ENCODE results near the gene DRG2. TPM values are rescaled to one million over a fixed set of nuclear protein-coding genes. Genes with fewer than 3 reads are reported as not detected.
A peak's percentile ranks its signal among the peaks of the same experiment; 100 is the strongest.

The DRG2 gene
- total and polyA plus RNA-seq, 9 of the 15 experiments (the other 6 are each of a cell fraction or from before 2014, with no cell fraction given): 6.6 to 36.7 (median 26.1) TPM

- no peak overlapping the region for H2AFZ ChIP-seq (ENCODE audit: low read depth, low read length)
- H3K9me3 ChIP-seq (replicated peaks; ENCODE audit: control insufficient read depth, insufficient read depth, low read depth, low read length): no peaks in the 10 kb centered on the region
- intact Hi-C loops (cut with micrococcal nuclease): loop anchor here (10.0 kb wide), 1 partner anchor 180 kb away; no protein-coding TSS in a partner anchor
- ATAC-seq (no peak), FAIRE-seq (no peak), DNase-seq (ENCODE audit: extremely low read depth in 1 of 4, low spot score in 3 of 4) (no peak)
- no peak overlapping the region for H3K9ac ChIP-seq (ENCODE audit: insufficient read depth in 1 of 2, low read depth in 2 of 2, low read length in 2 of 2)
- no peaks in the 10 kb centered on the region for H3K27me3 ChIP-seq (ENCODE audit: control insufficient read depth in 2 of 2, insufficient read depth in 2 of 2, low read length in 2 of 2)
- H3K9me1 ChIP-seq (ENCODE audit: control insufficient read depth, insufficient read depth, low read length): no peaks in the 10 kb centered on the region
- peaks cover 4% of the 10 kb centered on the region; the same call in 1 of the 2 replicates for H4K20me1 ChIP-seq (replicated peaks; ENCODE audit: control insufficient read depth, insufficient read depth, low read length)
- H3K79me2 ChIP-seq (ENCODE audit: control insufficient read depth, insufficient read depth, low read length): no peaks in the 10 kb centered on the region
- 17% methylated on average over 1 of the region's 1 CpG for WGBS (ENCODE audit: insufficient coverage, low coverage, missing lambda C conversion rate)
- H3K4me3 ChIP-seq: no peak overlapping the region
- H3K27ac ChIP-seq (ENCODE audit: extremely low read depth, low read depth, low read length): no peak overlapping the region
- CTCF ChIA-PET (ENCODE audit: low intra/inter-chr PET ratio): no interaction called here
- BruUV-seq (replicated peaks): no TSS peak
- in situ Hi-C loops (cut with MboI): no loop called here
- no peak overlapping the region for H3K4me2 ChIP-seq (ENCODE audit: insufficient read depth, low read length)
- POLR2A ChIA-PET: interaction anchor here (0.5 to 0.6 kb wide), 2 partner anchors 35 to 112 kb away, joined by 3 to 4 read pairs; no protein-coding TSS in a partner anchor
- TF ChIP-seq NKRF (IDR thresholded peaks at IDR 0.05; ENCODE audit: borderline replicate concordance) (no peak), ZFP36 (IDR thresholded peaks at IDR 0.05; ENCODE audit: low read depth, low read length, partially characterized antibody) (peak; percentile 48), ZFP91 (CRISPR knock-in tag; IDR thresholded peaks at IDR 0.05) (no peak), POLR3A (IDR thresholded peaks at IDR 0.05; ENCODE audit: borderline replicate concordance, extremely low read depth, insufficient read depth, insufficient read length) (no peak), PATZ1 (CRISPR knock-in tag; IDR thresholded peaks at IDR 0.05; ENCODE audit: borderline replicate concordance) (no peak)
- H3K4me1 ChIP-seq (replicated peaks in 1 of 2; ENCODE audit: control insufficient read depth in 2 of 2, insufficient read depth in 2 of 2, low read length in 2 of 2): peaks cover 0 to 19% of the 10 kb centered on the region in 2 experiments; a peak in 3 of 5 replicates
- no peaks in the 10 kb centered on the region for H3K36me3 ChIP-seq (ENCODE audit: control insufficient read depth, insufficient read depth, low read length)
Measured at GRCh38 chr17:18144855-18145254, 57.1 kb downstream of the DRG2 start.
